SK-N-SH (cell line): ENCODE results near the gene PARN. TPM values are rescaled to one million over a fixed set of nuclear protein-coding genes. Genes with fewer than 3 reads are reported as not detected.
A peak's percentile ranks its signal among the peaks of the same experiment; 100 is the strongest.
"Not testable (repeated sequence)": the region's sequence is repeated elsewhere in the genome, so short reads cannot be mapped to it uniquely, and the experiment has no call there.

ENCODE experiments used
- CTCF ChIA-PET: fragments of 300-600, 350-600 bp; formaldehyde crosslinking; extraction: SDS; loops from one replicate; lab custom pipeline; 2021; lab: Yijun Ruan, JAX
- POLR2A ChIA-PET: fragments of 350-600 bp; sonication (Branson Sonifier 250); formaldehyde crosslinking; extraction: SDS; loops from one replicate; lab custom pipeline; 2020; ENCODE audit warnings: antibody characterized with exemption, inconsistent platforms; lab: Yijun Ruan, JAX
- DNase-seq: peaks from one replicate; pipeline ENCODE4 v3.0.0; 2012
- H2AFZ ChIP-seq: fragments of 200-600 bp; sonication (generic); 2 replicates; pipeline ENCODE4 v1.8.1; 2016; ENCODE audit warnings: antibody characterized with exemption, mild to moderate bottlenecking, low read depth
- H3F3A ChIP-seq: fragments of 200-600 bp; sonication (generic); replicated peaks from 2 replicates; pipeline ENCODE3; 2016; ENCODE audit warnings: antibody characterized with exemption, mild to moderate bottlenecking; ENCODE audit not compliant: insufficient read depth
- H3K27ac ChIP-seq, 2 experiments: fragments of 200-500 bp in 1 of 2; fragments of 200-600 bp in 1 of 2; sonication (Bioruptor generic) in 1 of 2; sonication (generic), shearing (Covaris generic) in 1 of 2; 2 replicates each; pipeline versions ENCODE4 v1.5.1 to v1.6.1; 2014 to 2016; ENCODE audit warnings: low read depth in 2 of 2, inconsistent platforms in 1 of 2, low read length in 1 of 2, mild to moderate bottlenecking in 1 of 2, mixed read lengths in 1 of 2
- H3K27me3 ChIP-seq: fragments of 200-600 bp; sonication (generic), shearing (Covaris generic); 2 replicates; pipeline ENCODE4 v1.6.1; 2016; ENCODE audit warnings: mixed run types; ENCODE audit not compliant: insufficient read depth
- H3K36me3 ChIP-seq, 2 experiments: fragments of 200-500 bp in 1 of 2; fragments of 200-600 bp in 1 of 2; sonication (Bioruptor generic) in 1 of 2; sonication (generic) in 1 of 2; replicated peaks in 1 of 2; 2 replicates each; pipeline versions ENCODE3 to v1.5.1; 2014 to 2016; ENCODE audit warnings: low read length in 1 of 2, mild to moderate bottlenecking in 1 of 2; ENCODE audit not compliant: insufficient read depth in 2 of 2, control insufficient read depth in 1 of 2
- H3K4me1 ChIP-seq, 2 experiments: fragments of 200-500 bp in 1 of 2; fragments of 200-600 bp in 1 of 2; sonication (Bioruptor generic) in 1 of 2; sonication (generic), shearing (Covaris generic) in 1 of 2; 2 replicates each; pipeline versions ENCODE4 v1.5.1 to v1.6.1; 2014 to 2016; ENCODE audit warnings: low read depth in 1 of 2, low read length in 1 of 2, mixed run types in 1 of 2; ENCODE audit not compliant: insufficient read depth in 2 of 2, control insufficient read depth in 1 of 2
- H3K4me2 ChIP-seq: fragments of 200-600 bp; sonication (generic), shearing (Covaris generic); 2 replicates; pipeline ENCODE4 v1.6.1; 2017; ENCODE audit warnings: mixed run types
- H3K4me3 ChIP-seq, 2 experiments: fragments of 200-500 bp in 1 of 2; fragments of 200-600 bp in 1 of 2; sonication (Bioruptor generic) in 1 of 2; sonication (generic), shearing (Covaris generic) in 1 of 2; 2 replicates each; pipeline versions ENCODE4 v1.5.1 to v1.8.1; 2014 to 2016; ENCODE audit warnings: low read depth in 2 of 2, inconsistent platforms in 1 of 2, low read length in 1 of 2, mild to moderate bottlenecking in 1 of 2, mixed read lengths in 1 of 2, moderate library complexity in 1 of 2
- H3K79me2 ChIP-seq: fragments of 200-600 bp; sonication (generic); 2 replicates; pipeline ENCODE4 v1.8.1; 2017; ENCODE audit warnings: mild to moderate bottlenecking; ENCODE audit not compliant: insufficient read depth
- H3K9ac ChIP-seq: fragments of 200-600 bp; sonication (generic); 2 replicates; pipeline ENCODE4 v1.6.1; 2017; ENCODE audit warnings: mixed run types
- H3K9me2 ChIP-seq: fragments of 200-600 bp; sonication (generic); 2 replicates; pipeline ENCODE4 v1.6.1; 2017; ENCODE audit warnings: mixed run types
- H3K9me3 ChIP-seq: fragments of 200-600 bp; sonication (generic); 2 replicates; pipeline ENCODE4 v1.6.1; 2017; ENCODE audit warnings: mixed run types, mild to moderate bottlenecking, moderate library complexity
- H4K20me1 ChIP-seq: fragments of 200-600 bp; sonication (generic); 2 replicates; pipeline ENCODE4 v1.6.1; 2017; ENCODE audit warnings: mild to moderate bottlenecking, mixed run types; ENCODE audit not compliant: insufficient read depth
- CHD2 ChIP-seq: fragments of 150-350 bp; IDR thresholded peaks from 2 replicates; pipeline ENCODE4 v1.6.1; 2018; ENCODE audit warnings: low read length; ENCODE audit not compliant: partially characterized antibody
- ELF1 ChIP-seq: IDR thresholded peaks from 2 replicates; pipeline ENCODE4 v1.4.0; 2012
- EP300 ChIP-seq, 2 experiments: IDR thresholded peaks; 2 replicates each; pipeline versions ENCODE4 v1.4.0 to v1.6.1; 2012; ENCODE audit warnings: borderline replicate concordance in 1 of 2, low read depth in 1 of 2, low read length in 1 of 2
- EZH2phosphoT487 ChIP-seq: fragments of 200-600 bp; sonication (generic); IDR thresholded peaks from 2 replicates; pipeline ENCODE4 v1.6.1; 2017; ENCODE audit warnings: low read depth, mixed run types, mild to moderate bottlenecking, antibody characterized with exemption, moderate library complexity, borderline replicate concordance
- FOXJ3 ChIP-seq: sonication (generic); formaldehyde crosslinking; IDR thresholded peaks from 2 replicates; pipeline ENCODE4 v1.5.1; 2020; ENCODE audit warnings: mild to moderate bottlenecking, missing genetic modification reagents
- GABPA ChIP-seq: IDR thresholded peaks from 2 replicates; pipeline ENCODE4 v1.4.0; 2012; ENCODE audit warnings: low read depth, mild to moderate bottlenecking
- MAX ChIP-seq: IDR thresholded peaks from 2 replicates; pipeline ENCODE4 v1.4.0; 2012; ENCODE audit warnings: low read depth
- MXI1 ChIP-seq: IDR thresholded peaks from 2 replicates; pipeline ENCODE4 v1.6.1; 2012; ENCODE audit warnings: mild to moderate bottlenecking, low read depth, low read length, improper control_type of control experiment
- NRF1 ChIP-seq: IDR thresholded peaks from 2 replicates; pipeline ENCODE4 v1.6.1; 2012; ENCODE audit warnings: low read depth, mild to moderate bottlenecking, low read length
- PBX3 ChIP-seq: IDR thresholded peaks from 2 replicates; pipeline ENCODE4; 2012
- POLR2AphosphoS5 ChIP-seq: IDR thresholded peaks from 2 replicates; pipeline ENCODE4 v1.6.1; 2012; ENCODE audit warnings: low read depth, low read length
- RAD21 ChIP-seq: IDR thresholded peaks from 2 replicates; pipeline ENCODE4 v1.6.1; 2012; ENCODE audit warnings: mild to moderate bottlenecking, low read length
- RFX5 ChIP-seq: IDR thresholded peaks from 2 replicates; pipeline ENCODE4 v1.6.1; 2012; ENCODE audit warnings: mild to moderate bottlenecking, improper control_type of control experiment, low read length
- RXRA ChIP-seq: IDR thresholded peaks from 2 replicates; pipeline ENCODE4 v1.4.0; 2012; ENCODE audit warnings: low read depth, mild to moderate bottlenecking, borderline replicate concordance
- TAF1 ChIP-seq: IDR thresholded peaks from 2 replicates; pipeline ENCODE4 v1.6.1; 2012; ENCODE audit warnings: low read depth, mild to moderate bottlenecking, low read length, moderate library complexity, borderline replicate concordance
- USF2 ChIP-seq: fragments of 150-350 bp; IDR thresholded peaks from 2 replicates; pipeline ENCODE4 v1.6.1; 2017; ENCODE audit warnings: antibody characterized with exemption, low read length, low read depth, borderline replicate concordance
- ZBTB33 ChIP-seq: IDR thresholded peaks from 2 replicates; pipeline ENCODE4 v1.4.0; 2012; ENCODE audit warnings: low read depth, borderline replicate concordance
- WGBS: methylation state at CpG from one replicate; pipeline ENCODE4 v1.1.6; 2017; ENCODE audit warnings: low lambda C conversion rate; 5-methylcytosine and 5-hydroxymethylcytosine counted together
- polyA plus RNA-seq, 3 experiments: library from polyadenylated mRNA; depleted of rRNA; stranded (reverse); fragments of >200 nt; gene quantifications; 2 replicates each; pipeline ENCODE4 v1.2.3, GENCODE V29; 2012

Gene PARN
- polyA plus RNA-seq, 1 of the 3 experiments (the other 2 are of a cell fraction), result 20.5 TPM

- H4K20me1 ChIP-seq, result no peaks in the 10 kb centered on the region
- no peaks in the 10 kb centered on the region for H3K27me3 ChIP-seq
- no peak overlapping the region for H3K27ac ChIP-seq
- no peaks in the 10 kb centered on the region for H3K9me3 ChIP-seq
- no peak overlapping the region for H2AFZ ChIP-seq
- 92% methylated on average over 21 of the region's 43 CpGs for WGBS
- no peak overlapping the region for H3K4me3 ChIP-seq
- H3K9me2 ChIP-seq, result no peaks in the 10 kb centered on the region
- no peak overlapping the region for H3K4me2 ChIP-seq
- H3K9ac ChIP-seq, result no peak overlapping the region
- peak; percentile 75 for DNase-seq
- H3K4me1 ChIP-seq, result peaks cover 0 to 4% of the 10 kb centered on the region in 2 experiments; a peak in 2 of 4 replicates
- no peaks in the 10 kb centered on the region for H3K36me3 ChIP-seq
- TF ChIP-seq PBX3, result no peak
- no peak for TF ChIP-seq EZH2phosphoT487
- TF ChIP-seq FOXJ3 (CRISPR knock-in tag), result no peak
- no peak for TF ChIP-seq ELF1
- TF ChIP-seq GABPA, result no peak
- TF ChIP-seq RAD21, result no peak
- TF ChIP-seq MXI1, result no peak
- TF ChIP-seq USF2, result no peak
- TF ChIP-seq NRF1, result no peak
- no peak for TF ChIP-seq MAX
- no peak for TF ChIP-seq RFX5
- TF ChIP-seq RXRA, result no peak
- no peak for TF ChIP-seq EP300 (IDR thresholded peaks at IDR 0.05; ENCODE audit: borderline replicate concordance in 1 of 2, low read depth in 1 of 2, low read length in 1 of 2)
- TF ChIP-seq TAF1, result no peak
- no peak for TF ChIP-seq ZBTB33
- no peak for TF ChIP-seq CHD2
- TF ChIP-seq POLR2AphosphoS5, result no peak
- ChIA-PET CTCF (no interaction called here), POLR2A (no interaction called here)
- peaks cover 5% of the 10 kb centered on the region for H3F3A ChIP-seq
- no peaks in the 10 kb centered on the region for H3K79me2 ChIP-seq
Observed at GRCh38 chr16:14405611-14406537, 224.2 kb downstream of the PARN start.

- H3K4me2 ChIP-seq, H3K9me2 ChIP-seq, H4K20me1 ChIP-seq, POLR2A ChIA-PET, H3K9me3 ChIP-seq, H3K9ac ChIP-seq, H3K36me3 ChIP-seq, H3K27me3 ChIP-seq, H3K79me2 ChIP-seq, DNase-seq, H3K4me3 ChIP-seq, H2AFZ ChIP-seq, H3K27ac ChIP-seq: not testable (repeated sequence)
- Histone ChIP-seq H3K4me1 (peaks cover 2 to 11% of the 10 kb centered on the region in 2 experiments; a peak in 2 of 4 replicates), H3F3A (peaks cover 19% of the 10 kb centered on the region)
- 97% methylated on average over 7 of the region's 8 CpGs for WGBS
- CTCF ChIA-PET, result interaction anchor here (0.6 kb wide), 1 partner anchor 483 kb away, joined by 3 read pairs; the partner anchor contains the start of gene ERCC4
Observed at GRCh38 chr16:14403001-14403389, 227.1 kb downstream of the PARN start.
